Measurements from ENCODE around the gene RBM26.

RBM26 gene

DNA sequence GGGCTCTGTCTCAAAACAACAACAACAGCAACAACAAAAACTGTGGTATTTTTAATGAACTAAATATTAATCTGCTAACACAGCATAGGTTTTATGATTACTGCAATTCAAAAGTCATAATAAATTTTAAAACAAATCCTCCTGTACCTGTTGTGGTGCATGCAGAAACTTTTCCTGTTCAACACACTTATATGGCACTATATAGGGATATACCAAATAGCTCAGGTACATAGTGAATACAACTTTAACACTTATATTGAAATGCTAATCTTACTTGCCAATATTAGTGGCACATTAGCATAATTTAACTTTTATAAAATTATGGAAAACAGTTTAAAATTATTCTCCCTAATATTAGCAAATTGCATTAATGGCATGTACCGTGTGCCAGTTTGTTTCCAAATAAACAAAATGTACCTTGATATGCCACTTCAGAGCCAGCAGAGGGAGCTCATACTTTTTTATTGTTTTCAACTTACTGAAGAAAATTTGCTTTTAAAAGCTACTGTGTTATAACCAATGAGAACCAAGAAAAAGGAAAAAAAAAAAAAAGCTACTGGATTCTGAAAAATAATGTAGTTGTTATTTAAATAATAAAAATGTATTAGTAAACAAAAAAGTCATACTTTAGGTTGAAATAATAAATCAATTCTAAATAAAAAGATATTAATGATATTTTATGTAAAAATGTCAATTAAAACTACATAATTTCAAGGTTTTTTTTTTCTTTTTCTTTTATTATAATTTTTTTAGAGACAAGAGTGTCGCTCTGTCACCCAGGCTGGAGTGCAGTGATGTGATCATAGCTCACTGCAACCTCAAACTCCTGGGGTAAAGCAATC, 18.0 kb upstream of the RBM26 start:
- peak; percentile 77 for DNase-seq (ENCODE audit: low read depth)

DNA sequence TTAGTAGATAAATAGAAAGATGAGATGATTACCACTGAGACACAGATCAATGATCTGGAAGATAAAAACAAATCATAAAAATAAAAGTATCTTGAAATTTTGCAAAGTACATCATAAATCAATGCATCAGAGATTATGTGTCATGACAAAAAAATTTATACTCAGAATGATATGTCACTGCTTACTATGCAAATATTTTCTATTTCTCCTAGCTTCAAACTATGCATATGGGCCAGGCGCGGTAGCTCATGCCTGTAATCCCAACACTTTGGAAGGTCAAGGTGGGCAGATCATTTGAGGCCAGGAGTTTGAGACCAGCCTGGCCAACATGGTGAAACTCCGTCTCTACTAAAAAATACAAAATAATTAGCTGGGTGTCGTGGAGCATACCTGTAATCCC, 17.3 kb upstream of the RBM26 start:
- DNase-seq (ENCODE audit: low read depth) = no peak
- H3K4me3 ChIP-seq (ENCODE audit: low read depth, low read length) = no peak overlapping the region
- TF ChIP-seq, protein P1, sequence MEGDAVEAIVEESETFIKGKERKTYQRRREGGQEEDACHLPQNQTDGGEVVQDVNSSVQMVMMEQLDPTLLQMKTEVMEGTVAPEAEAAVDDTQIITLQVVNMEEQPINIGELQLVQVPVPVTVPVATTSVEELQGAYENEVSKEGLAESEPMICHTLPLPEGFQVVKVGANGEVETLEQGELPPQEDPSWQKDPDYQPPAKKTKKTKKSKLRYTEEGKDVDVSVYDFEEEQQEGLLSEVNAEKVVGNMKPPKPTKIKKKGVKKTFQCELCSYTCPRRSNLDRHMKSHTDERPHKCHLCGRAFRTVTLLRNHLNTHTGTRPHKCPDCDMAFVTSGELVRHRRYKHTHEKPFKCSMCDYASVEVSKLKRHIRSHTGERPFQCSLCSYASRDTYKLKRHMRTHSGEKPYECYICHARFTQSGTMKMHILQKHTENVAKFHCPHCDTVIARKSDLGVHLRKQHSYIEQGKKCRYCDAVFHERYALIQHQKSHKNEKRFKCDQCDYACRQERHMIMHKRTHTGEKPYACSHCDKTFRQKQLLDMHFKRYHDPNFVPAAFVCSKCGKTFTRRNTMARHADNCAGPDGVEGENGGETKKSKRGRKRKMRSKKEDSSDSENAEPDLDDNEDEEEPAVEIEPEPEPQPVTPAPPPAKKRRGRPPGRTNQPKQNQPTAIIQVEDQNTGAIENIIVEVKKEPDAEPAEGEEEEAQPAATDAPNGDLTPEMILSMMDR (conservative IDR thresholded peaks at IDR 0.05; ENCODE audit: low read depth, low read length) = no peak

More for the DNA sequence above, 18.0 kb upstream of the RBM26 start:
- no peak overlapping the region for H3K4me3 ChIP-seq (ENCODE audit: low read depth, low read length)
- TF ChIP-seq, protein P1 (conservative IDR thresholded peaks at IDR 0.05; ENCODE audit: low read depth, low read length) = peak; percentile 66

DNA sequence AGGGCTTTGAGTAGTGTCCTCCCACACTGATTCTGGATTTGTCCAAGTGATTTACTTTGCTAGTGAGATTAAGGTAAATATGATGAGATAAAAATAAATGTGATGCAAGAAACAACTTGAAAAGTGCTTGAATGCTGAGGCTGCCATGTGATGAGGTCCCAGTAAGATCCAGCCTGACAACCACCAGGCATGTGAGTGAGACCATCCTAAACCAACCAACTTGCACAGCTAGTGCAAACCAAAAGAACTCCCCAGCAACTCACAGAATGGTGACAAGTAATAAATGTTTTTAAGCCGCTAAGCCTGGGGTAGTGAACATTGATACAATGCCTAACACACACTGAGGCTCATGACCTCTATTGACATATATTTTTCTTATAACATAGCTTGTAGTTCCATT, 13.3 kb upstream of the RBM26 start:
- DNase-seq (ENCODE audit: low read depth) = no peak
- TF ChIP-seq, protein P1 (conservative IDR thresholded peaks at IDR 0.05; ENCODE audit: low read depth, low read length) = no peak
- H3K4me3 ChIP-seq (ENCODE audit: low read depth, low read length) = no peak overlapping the region

DNA sequence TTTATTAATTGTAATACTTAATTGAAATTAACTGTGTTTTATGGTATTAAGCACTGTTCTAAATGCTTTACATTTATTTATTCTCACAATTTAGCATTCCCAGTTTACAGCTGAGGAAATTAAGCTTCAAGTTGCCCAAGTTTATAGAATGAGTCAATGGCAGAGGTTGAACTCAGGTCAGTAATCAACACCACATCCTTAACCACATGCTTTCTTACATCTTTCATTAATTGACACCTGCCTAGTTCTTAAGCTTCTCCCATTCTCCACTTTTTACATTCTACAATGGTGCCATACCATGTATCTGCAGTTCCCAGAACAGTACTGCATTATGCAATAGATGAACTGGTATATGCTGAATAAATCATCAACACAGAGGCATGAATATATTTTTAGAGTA, 11.7 kb upstream of the RBM26 start:
- TF ChIP-seq, protein P1 (conservative IDR thresholded peaks at IDR 0.05; ENCODE audit: low read depth, low read length) = no peak
- no peak for DNase-seq (ENCODE audit: low read depth)
- H3K4me3 ChIP-seq (ENCODE audit: low read depth, low read length) = no peak overlapping the region

DNA sequence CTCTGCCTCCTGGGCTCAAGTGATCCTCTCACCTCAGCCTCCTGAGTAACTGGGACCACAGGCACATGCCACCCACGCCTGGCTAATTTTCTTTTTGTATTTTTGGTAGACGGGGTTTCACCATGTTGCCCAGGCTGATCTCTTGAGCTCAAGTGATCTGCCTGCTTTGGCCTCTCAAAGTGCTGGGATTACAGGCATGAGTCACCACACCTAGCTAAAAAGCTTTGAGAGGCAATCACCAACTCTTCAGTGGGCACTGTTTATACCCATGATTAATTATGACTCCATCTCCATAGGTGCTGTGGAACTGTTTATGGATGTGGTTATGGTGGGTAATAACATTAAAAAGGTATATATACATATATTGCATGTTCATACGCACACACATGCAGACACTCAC, 7.5 kb upstream of the RBM26 start:
- no peak for DNase-seq (ENCODE audit: low read depth)
- TF ChIP-seq, protein P1 (conservative IDR thresholded peaks at IDR 0.05; ENCODE audit: low read depth, low read length) = no peak
- H3K4me3 ChIP-seq (ENCODE audit: low read depth, low read length) = no peak overlapping the region

DNA sequence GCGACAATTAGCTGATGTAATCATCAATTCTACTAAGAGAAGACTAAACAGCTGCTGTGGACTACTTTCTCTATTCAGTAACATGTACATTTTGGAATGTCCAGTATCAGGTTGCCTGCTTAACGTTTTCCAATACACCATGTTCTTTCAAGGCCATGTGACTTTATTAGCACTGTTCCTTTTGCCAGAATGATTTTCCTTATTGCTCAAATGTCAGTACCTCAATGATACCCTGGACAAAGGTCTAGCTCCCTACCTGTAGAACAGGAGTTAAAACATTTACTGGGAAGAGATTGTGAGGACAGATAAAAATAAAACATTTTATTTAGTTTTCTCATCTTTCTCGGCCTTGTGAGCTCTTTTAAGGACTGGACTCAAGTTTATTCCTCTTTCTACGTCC, 3.8 kb upstream of the RBM26 start:
- no peak for DNase-seq (ENCODE audit: low read depth)
- H3K4me3 ChIP-seq (ENCODE audit: low read depth, low read length) = no peak overlapping the region
- TF ChIP-seq, protein P1 (conservative IDR thresholded peaks at IDR 0.05; ENCODE audit: low read depth, low read length) = no peak

Data from choroid plexus epithelial cell (primary cell).